PC-9 (cell line): Measurements from ENCODE around the gene UCN2. TPM values are rescaled to one million over a fixed set of nuclear protein-coding genes. Genes with fewer than 3 reads are reported as not detected.
"Not testable (repeated sequence)": the region's sequence is repeated elsewhere in the genome, so short reads cannot be mapped to it uniquely, and the experiment has no call there.

Experiments
- BruUV-seq: library from RNA; stranded (reverse); fragments of 400-500 nt; replicated peaks from 2 replicates; lab custom pipeline; 2021; lab: Mats Ljungman, UMichigan
- CTCF ChIA-PET: fragments of 300-600 bp; sonication (Branson Sonifier 250); formaldehyde crosslinking; loops from one replicate; lab custom pipeline; 2022; ENCODE audit warnings: antibody characterized with exemption; lab: Charles Lee
- POLR2A ChIA-PET: fragments of 300-600 bp; sonication (Branson Sonifier 250); formaldehyde crosslinking; loops from one replicate; lab custom pipeline; 2022; ENCODE audit warnings: antibody characterized with exemption; ENCODE audit not compliant: unreplicated experiment; lab: Charles Lee
- DNase-seq, 2 experiments: peaks; one replicate each; pipeline versions ENCODE4 v3.0.0 to v3.0.0-alpha.2; 2015 to 2022; ENCODE audit warnings: mixed read lengths in 1 of 2
- H2AFZ ChIP-seq: fragments of 200-600 bp; sonication (generic); 2 replicates; pipeline ENCODE4 v1.8.1; 2017; ENCODE audit warnings: antibody characterized with exemption
- H3F3A ChIP-seq: fragments of 200-600 bp; sonication (generic); 2 replicates; pipeline ENCODE4 v1.8.1; 2017; ENCODE audit warnings: antibody characterized with exemption, mild to moderate bottlenecking, low read depth; ENCODE audit not compliant: insufficient read depth
- H3K27ac ChIP-seq: fragments of 200-600 bp; sonication (generic); 2 replicates; pipeline ENCODE4 v1.6.1; 2016; ENCODE audit warnings: mixed run types
- H3K27me3 ChIP-seq: fragments of 200-600 bp; sonication (generic); 2 replicates; pipeline ENCODE4 v1.6.1; 2016; ENCODE audit warnings: low read depth, mixed run types; ENCODE audit not compliant: insufficient read depth
- H3K36me3 ChIP-seq: fragments of 200-600 bp; sonication (generic); 2 replicates; pipeline ENCODE4 v1.6.1; 2016; ENCODE audit warnings: low read depth, mixed run types
- H3K4me1 ChIP-seq: fragments of 200-600 bp; sonication (generic); replicated peaks from 2 replicates; pipeline ENCODE4 v1.6.1; 2016; ENCODE audit warnings: mixed run types; ENCODE audit not compliant: insufficient read depth
- H3K4me2 ChIP-seq: fragments of 200-600 bp; sonication (generic); 2 replicates; pipeline ENCODE4 v1.6.1; 2017; ENCODE audit warnings: mixed run types
- H3K4me3 ChIP-seq: fragments of 200-600 bp; sonication (generic); 2 replicates; pipeline ENCODE4 v1.6.1; 2016; ENCODE audit warnings: mixed run types
- H3K79me2 ChIP-seq: fragments of 200-600 bp; sonication (generic); 2 replicates; pipeline ENCODE4 v1.6.1; 2017; ENCODE audit warnings: low read depth, mixed run types
- H3K9me2 ChIP-seq: fragments of 200-600 bp; sonication (generic); 2 replicates; pipeline ENCODE4 v1.8.1; 2017; ENCODE audit warnings: mild to moderate bottlenecking; ENCODE audit not compliant: insufficient read depth
- H3K9me3 ChIP-seq: fragments of 200-600 bp; sonication (generic); 2 replicates; pipeline ENCODE4 v1.8.1; 2016; ENCODE audit warnings: low read depth; ENCODE audit not compliant: insufficient read depth
- H4K20me1 ChIP-seq: fragments of 200-600 bp; sonication (generic); 2 replicates; pipeline ENCODE4 v1.8.1; 2017; ENCODE audit not compliant: insufficient read depth
- EZH2 ChIP-seq: fragments of 200-600 bp; sonication (generic); IDR thresholded peaks from 2 replicates; pipeline ENCODE4 v1.8.0; 2017; ENCODE audit warnings: antibody characterized with exemption, low read depth
- intact Hi-C: fragments of 100-400 bp; cut with micrococcal nuclease; formaldehyde crosslinking; loops from one replicate; pipeline ENCODE4 v1.10.0; 2022; ENCODE audit not compliant: unreplicated experiment
- total RNA-seq: library from RNA; stranded (reverse); gene quantifications from 2 replicates; pipeline ENCODE4 v1.2.3, GENCODE V29; 2021
- TF ChIP-seq, protein P1 (sequence below): fragments of 200-600 bp; sonication (generic); conservative IDR thresholded peaks from 2 replicates; pipeline ENCODE4 v1.6.1; 2017; ENCODE audit warnings: mixed run types, antibody characterized with exemption, mild to moderate bottlenecking, moderate library complexity

The UCN2 gene
- total RNA-seq, 1 experiment from 2014 or later = 2.8 TPM

DNA sequence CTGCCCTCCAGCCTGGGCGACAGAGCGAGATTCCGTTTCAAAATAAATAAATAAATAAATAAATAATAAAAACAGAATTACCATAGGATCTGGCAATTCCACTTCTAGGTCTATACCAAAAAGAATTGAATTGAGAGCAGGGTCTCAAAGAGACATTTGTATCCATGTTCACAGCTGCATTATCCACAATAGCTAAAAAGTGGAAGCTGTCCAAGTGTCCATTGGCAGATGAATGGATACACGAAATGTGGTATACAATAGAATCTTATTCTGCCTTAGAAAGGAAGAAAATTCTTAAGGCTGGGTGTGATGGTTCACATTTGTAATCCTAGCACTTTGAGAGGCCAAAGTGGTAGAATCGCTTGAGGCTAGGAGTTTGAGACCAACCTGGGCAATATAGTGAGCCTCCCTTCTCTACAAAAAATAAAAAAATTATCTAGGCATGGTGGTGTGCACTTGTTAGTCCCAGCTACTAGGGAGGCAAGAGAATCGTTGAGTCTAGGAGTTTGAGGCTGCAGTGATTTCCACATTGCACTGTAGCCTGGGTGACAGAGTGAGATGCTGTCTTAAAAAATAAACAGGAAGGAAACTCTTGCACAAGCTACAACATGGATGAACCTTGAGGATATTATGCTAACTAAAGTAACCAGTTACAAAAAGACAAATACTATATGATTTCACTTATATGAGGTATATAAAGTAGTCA lies 31.2 kb downstream of the UCN2 start:
- CTCF ChIA-PET = no interaction called here
- no peaks in the 10 kb centered on the region for H3K9me2 ChIP-seq
- H3K4me2 ChIP-seq = no peak overlapping the region
- H3K36me3 ChIP-seq = no peaks in the 10 kb centered on the region
- no peaks in the 10 kb centered on the region for H3K79me2 ChIP-seq
- H3K4me3 ChIP-seq = no peak overlapping the region
- TF ChIP-seq EZH2 = no peak
- TF ChIP-seq, protein P1, sequence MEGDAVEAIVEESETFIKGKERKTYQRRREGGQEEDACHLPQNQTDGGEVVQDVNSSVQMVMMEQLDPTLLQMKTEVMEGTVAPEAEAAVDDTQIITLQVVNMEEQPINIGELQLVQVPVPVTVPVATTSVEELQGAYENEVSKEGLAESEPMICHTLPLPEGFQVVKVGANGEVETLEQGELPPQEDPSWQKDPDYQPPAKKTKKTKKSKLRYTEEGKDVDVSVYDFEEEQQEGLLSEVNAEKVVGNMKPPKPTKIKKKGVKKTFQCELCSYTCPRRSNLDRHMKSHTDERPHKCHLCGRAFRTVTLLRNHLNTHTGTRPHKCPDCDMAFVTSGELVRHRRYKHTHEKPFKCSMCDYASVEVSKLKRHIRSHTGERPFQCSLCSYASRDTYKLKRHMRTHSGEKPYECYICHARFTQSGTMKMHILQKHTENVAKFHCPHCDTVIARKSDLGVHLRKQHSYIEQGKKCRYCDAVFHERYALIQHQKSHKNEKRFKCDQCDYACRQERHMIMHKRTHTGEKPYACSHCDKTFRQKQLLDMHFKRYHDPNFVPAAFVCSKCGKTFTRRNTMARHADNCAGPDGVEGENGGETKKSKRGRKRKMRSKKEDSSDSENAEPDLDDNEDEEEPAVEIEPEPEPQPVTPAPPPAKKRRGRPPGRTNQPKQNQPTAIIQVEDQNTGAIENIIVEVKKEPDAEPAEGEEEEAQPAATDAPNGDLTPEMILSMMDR = no peak
- H2AFZ ChIP-seq = no peak overlapping the region
- POLR2A ChIA-PET = no interaction called here
- no peaks in the 10 kb centered on the region for H4K20me1 ChIP-seq
- 0 out of 2 replicates have a peak, but pooled peaks cover 2% of the 10 kb centered on the region for H3F3A ChIP-seq
- H3K27me3 ChIP-seq = no peaks in the 10 kb centered on the region
- intact Hi-C loops = no loop called here
- no TSS peak for BruUV-seq
- no peaks in the 10 kb centered on the region for H3K4me1 ChIP-seq
- no peak overlapping the region for H3K27ac ChIP-seq
- H3K9me3 ChIP-seq = no peaks in the 10 kb centered on the region
- no peak for DNase-seq

DNA sequence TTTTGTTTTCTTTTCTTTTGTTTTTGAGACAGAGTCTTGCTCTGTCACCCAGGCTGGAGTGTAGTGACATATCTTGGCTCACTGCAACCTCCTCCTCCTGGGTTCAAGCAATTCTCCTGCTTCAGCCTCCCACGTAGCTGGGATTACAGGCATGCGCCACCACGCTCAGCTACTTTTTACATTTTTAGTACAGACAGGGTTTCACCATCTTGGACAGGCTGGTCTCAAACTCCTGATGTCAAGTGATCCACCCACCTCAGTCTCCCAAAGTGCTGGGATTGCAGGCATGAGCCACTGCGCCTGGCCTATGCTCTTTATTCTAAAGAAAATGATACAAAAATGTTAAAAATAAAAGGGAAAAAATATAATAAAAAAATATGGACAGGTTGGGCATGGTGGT lies 32.9 kb downstream of the UCN2 start:
- H3K9me3 ChIP-seq, H3K9me2 ChIP-seq, H3K4me3 ChIP-seq, H3K4me2 ChIP-seq, H3K27me3 ChIP-seq, H3K4me1 ChIP-seq, H4K20me1 ChIP-seq, H2AFZ ChIP-seq, DNase-seq, H3F3A ChIP-seq, H3K79me2 ChIP-seq, H3K36me3 ChIP-seq, BruUV-seq, H3K27ac ChIP-seq, intact Hi-C loops: not testable (repeated sequence)
- POLR2A ChIA-PET = interaction anchor here (0.6 kb wide), 2 partner anchors 26 to 61 kb away, joined by 4 read pairs; partner anchors contain the start of gene PFKFB4
- CTCF ChIA-PET = interaction anchor here (0.7 kb wide), 1 partner anchor 804 kb away, joined by 7 read pairs; no protein-coding TSS in a partner anchor

DNA sequence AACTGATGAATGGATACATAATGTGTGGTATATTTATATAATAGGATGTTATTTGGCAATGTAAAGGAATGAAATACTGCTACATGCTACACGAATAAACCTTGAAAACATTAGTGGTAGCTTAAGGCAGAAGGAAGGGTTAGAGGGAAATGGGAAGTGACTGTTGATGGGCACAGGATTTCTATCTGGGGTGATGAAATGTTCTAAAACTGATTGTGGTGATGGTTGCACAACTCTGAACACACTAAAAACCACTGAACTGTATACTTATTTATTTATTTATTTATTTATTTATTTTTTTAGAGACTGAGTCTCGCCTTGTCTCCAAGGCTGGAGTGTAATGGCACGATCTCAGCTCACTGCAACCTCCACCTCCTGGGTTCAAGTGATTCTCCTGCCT lies 34.8 kb downstream of the UCN2 start:
- no peaks in the 10 kb centered on the region for H3K9me2 ChIP-seq
- no peaks in the 10 kb centered on the region for H3K79me2 ChIP-seq
- H4K20me1 ChIP-seq = no peaks in the 10 kb centered on the region
- H2AFZ ChIP-seq = no peak overlapping the region
- TF ChIP-seq EZH2 = no peak
- TF ChIP-seq, protein P1 = no peak
- BruUV-seq = no TSS peak
- no peaks in the 10 kb centered on the region for H3K4me1 ChIP-seq
- no peaks in the 10 kb centered on the region for H3K9me3 ChIP-seq
- H3K4me3 ChIP-seq = no peak overlapping the region
- DNase-seq = no peak
- H3K36me3 ChIP-seq = no peaks in the 10 kb centered on the region
- POLR2A ChIA-PET = no interaction called here
- CTCF ChIA-PET = no interaction called here
- 0 out of 2 replicates have a peak, but pooled peaks cover 2% of the 10 kb centered on the region for H3F3A ChIP-seq
- intact Hi-C loops = no loop called here
- H3K4me2 ChIP-seq = no peak overlapping the region
- H3K27me3 ChIP-seq = no peaks in the 10 kb centered on the region
- no peak overlapping the region for H3K27ac ChIP-seq
